H9 (cell line): ENCODE results near the gene XPNPEP3. TPM values are rescaled to one million over a fixed set of nuclear protein-coding genes. Genes with fewer than 3 reads are reported as not detected.

ENCODE experiments used
- DNase-seq: peaks from one replicate; pipeline ENCODE4 v3.0.0-alpha.2; 2017
- H2AFZ ChIP-seq: one replicate; pipeline ENCODE4 v1.6.1; 2013; ENCODE audit warnings: mild to moderate bottlenecking, low read length, control low read depth, moderate library complexity
- H2AK5ac ChIP-seq: 2 replicates; pipeline ENCODE4 v1.6.1; 2013; ENCODE audit warnings: low read length, control low read depth, mixed read lengths; ENCODE audit not compliant: insufficient read length
- H2BK120ac ChIP-seq: one replicate; pipeline ENCODE4 v1.6.1; 2013; ENCODE audit warnings: low read depth, mild to moderate bottlenecking, low read length, control low read depth, inconsistent platforms; ENCODE audit not compliant: poor library complexity, severe bottlenecking
- H2BK12ac ChIP-seq: 2 replicates; pipeline ENCODE4 v1.6.1; 2013; ENCODE audit warnings: low read length, control low read depth, mixed read lengths, low read depth; ENCODE audit not compliant: insufficient read length
- H2BK15ac ChIP-seq: 2 replicates; pipeline ENCODE4 v1.6.1; 2013; ENCODE audit warnings: low read depth, low read length, control low read depth
- H2BK20ac ChIP-seq: one replicate; pipeline ENCODE4 v1.6.1; 2013; ENCODE audit warnings: low read depth, mild to moderate bottlenecking, low read length, control low read depth, inconsistent platforms; ENCODE audit not compliant: poor library complexity, severe bottlenecking
- H2BK5ac ChIP-seq: 2 replicates; pipeline ENCODE4 v1.6.1; 2013; ENCODE audit warnings: low read length, control low read depth, mixed read lengths; ENCODE audit not compliant: insufficient read length
- H3K14ac ChIP-seq: 2 replicates; pipeline ENCODE4 v1.6.1; 2013; ENCODE audit warnings: low read length, control low read depth; ENCODE audit not compliant: insufficient read depth
- H3K18ac ChIP-seq: 2 replicates; pipeline ENCODE4 v1.6.1; 2013; ENCODE audit warnings: low read depth, mild to moderate bottlenecking, mixed read lengths, low read length, control low read depth; ENCODE audit not compliant: insufficient read length
- H3K23ac ChIP-seq: 2 replicates; pipeline ENCODE4 v1.6.1; 2013; ENCODE audit warnings: low read length, control low read depth, mixed read lengths, low read depth; ENCODE audit not compliant: insufficient read length
- H3K23me2 ChIP-seq: 2 replicates; pipeline ENCODE4 v1.6.1; 2013; ENCODE audit warnings: low read depth, mild to moderate bottlenecking, mixed read lengths, low read length, control low read depth; ENCODE audit not compliant: insufficient read length, poor library complexity, severe bottlenecking
- H3K27ac ChIP-seq: 2 replicates; pipeline ENCODE4 v1.5.1; 2013; ENCODE audit warnings: low read length, control low read depth, mixed read lengths, low read depth; ENCODE audit not compliant: insufficient read length
- H3K27me3 ChIP-seq: 2 replicates; pipeline ENCODE4 v1.6.1; 2013; ENCODE audit warnings: low read length, control low read depth, inconsistent platforms; ENCODE audit not compliant: insufficient read depth
- H3K4ac ChIP-seq: 2 replicates; pipeline ENCODE4 v1.6.1; 2013; ENCODE audit warnings: low read depth, mild to moderate bottlenecking, control low read depth, inconsistent platforms, low read length, moderate library complexity
- H3K4me1 ChIP-seq: 2 replicates; pipeline ENCODE4 v1.6.1; 2013; ENCODE audit warnings: low read length, control low read depth, inconsistent platforms; ENCODE audit not compliant: insufficient read depth
- H3K4me2 ChIP-seq: 2 replicates; pipeline ENCODE4 v1.6.1; 2013; ENCODE audit warnings: low read length, control low read depth, mixed read lengths; ENCODE audit not compliant: insufficient read length, insufficient read depth
- H3K56ac ChIP-seq: 2 replicates; pipeline ENCODE4 v1.6.1; 2013; ENCODE audit warnings: low read depth, mild to moderate bottlenecking, mixed read lengths, low read length, control low read depth; ENCODE audit not compliant: insufficient read length
- H3K79me1 ChIP-seq: 2 replicates; pipeline ENCODE4 v1.6.1; 2013; ENCODE audit warnings: low read depth, mild to moderate bottlenecking, moderate library complexity, low read length, control low read depth, inconsistent platforms; ENCODE audit not compliant: insufficient read depth, poor library complexity, severe bottlenecking
- H3K79me2 ChIP-seq: 2 replicates; pipeline ENCODE4 v1.6.1; 2013; ENCODE audit warnings: low read length, control low read depth, inconsistent platforms; ENCODE audit not compliant: insufficient read depth
- H3K9ac ChIP-seq: 2 replicates; pipeline ENCODE4 v1.6.1; 2013; ENCODE audit warnings: low read length, control low read depth, mixed read lengths; ENCODE audit not compliant: insufficient read length; ENCODE audit errors: extremely low read depth
- H3K9me3 ChIP-seq: one replicate; pipeline ENCODE4 v1.6.1; 2013; ENCODE audit warnings: low read depth, low read length, inconsistent platforms; ENCODE audit not compliant: control insufficient read depth
- H3T11ph ChIP-seq: one replicate; pipeline ENCODE4 v1.6.1; 2013; ENCODE audit warnings: mild to moderate bottlenecking, low read length, control low read depth, inconsistent platforms
- H4K20me1 ChIP-seq: one replicate; pipeline ENCODE4 v1.6.1; 2013; ENCODE audit not compliant: control insufficient read depth, insufficient read length, insufficient read depth
- H4K5ac ChIP-seq: 2 replicates; pipeline ENCODE4 v1.6.1; 2013; ENCODE audit warnings: low read depth, mild to moderate bottlenecking, mixed read lengths, low read length, control low read depth; ENCODE audit not compliant: insufficient read length
- H4K8ac ChIP-seq: replicated peaks from 2 replicates; pipeline ENCODE4 v1.6.1; 2013; ENCODE audit warnings: low read length, control low read depth, mixed read lengths, low read depth; ENCODE audit not compliant: insufficient read length
- H4K91ac ChIP-seq: 2 replicates; pipeline ENCODE4 v1.6.1; 2013; ENCODE audit warnings: low read depth, mild to moderate bottlenecking, moderate library complexity, mixed read lengths, low read length, control low read depth; ENCODE audit not compliant: insufficient read length
- H3K27ac Mint-ChIP-seq, 3 experiments: 2 replicates in 2 of 3; 3 replicates in 1 of 3; pipeline ENCODE4 v1.8.0; 2020 to 2021; ENCODE audit warnings: mixed read lengths in 3 of 3, mild to moderate bottlenecking in 1 of 3, moderate library complexity in 1 of 3
- H3K27me3 Mint-ChIP-seq: 2 replicates; pipeline ENCODE4 v1.8.0; 2021; ENCODE audit warnings: low read depth, mild to moderate bottlenecking, moderate library complexity, mixed read lengths
- H3K36me3 Mint-ChIP-seq, 3 experiments: 2 replicates in 2 of 3; 3 replicates in 1 of 3; pipeline ENCODE4 v1.8.0; 2020 to 2021; ENCODE audit warnings: low read depth in 3 of 3, mixed read lengths in 3 of 3; ENCODE audit not compliant: insufficient read depth in 1 of 3
- H3K4me1 Mint-ChIP-seq, 2 experiments: 2 replicates each; pipeline ENCODE4 v1.8.0; 2020; ENCODE audit warnings: mixed read lengths in 2 of 2
- H3K4me3 Mint-ChIP-seq, 2 experiments: 2 replicates in 1 of 2; 3 replicates in 1 of 2; pipeline ENCODE4 v1.8.0; 2020 to 2021; ENCODE audit warnings: mild to moderate bottlenecking in 2 of 2, mixed read lengths in 2 of 2, moderate library complexity in 1 of 2
- H3K9me3 Mint-ChIP-seq, 2 experiments: 2 replicates in 1 of 2; 3 replicates in 1 of 2; pipeline ENCODE4 v1.8.0; 2020; ENCODE audit warnings: mild to moderate bottlenecking in 2 of 2, mixed read lengths in 2 of 2, moderate library complexity in 1 of 2
- CTCF ChIP-seq: fragments of 200-600 bp; sonication (generic); conservative IDR thresholded peaks from 3 replicates; pipeline ENCODE4 v1.8.0; 2021; ENCODE audit warnings: antibody characterized with exemption, mild to moderate bottlenecking
- WGBS: extraction: QIAGEN DNeasy Blood & Tissue Kit; methylation state at CpG from one replicate; pipeline ENCODE4 v1.1.7; 2013; ENCODE audit warnings: missing lambda C conversion rate, low lambda C conversion rate, mixed read lengths; ENCODE audit not compliant: insufficient read length; ENCODE audit errors: extremely low coverage; 5-methylcytosine and 5-hydroxymethylcytosine counted together
- total RNA-seq: library from RNA; stranded (reverse); gene quantifications from 2 replicates; pipeline ENCODE4 v1.2.1, GENCODE V29; 2021

XPNPEP3 gene
- total RNA-seq, 1 experiment from 2014 or later = 18.3 TPM

GRCh38 chr22:40862537-40862936, 5.6 kb downstream of the XPNPEP3 start:
- Histone ChIP-seq H2BK12ac (no peak overlapping the region), H4K8ac (no peak overlapping the region), H3K27me3 (no peaks in the 10 kb centered on the region), H3K56ac (no peak overlapping the region), H4K20me1 (no peaks in the 10 kb centered on the region), H2BK120ac (no peak overlapping the region), H3K23ac (no peak overlapping the region), H3K27ac (no peak overlapping the region), H2BK15ac (no peak overlapping the region), H3K18ac (no peak overlapping the region), H2BK20ac (no peak overlapping the region), H2BK5ac (no peak overlapping the region), H3K4ac (no peak overlapping the region), H3K23me2 (no peaks in the 10 kb centered on the region), H3K9me3 (no peaks in the 10 kb centered on the region), H3K4me1 (peaks cover 2% of the 10 kb centered on the region; the same call in 1 of the 2 replicates), H3T11ph (no peak overlapping the region), H3K4me2 (no peak overlapping the region), H4K91ac (no peak overlapping the region), H2AK5ac (no peak overlapping the region), H3K14ac (no peak overlapping the region), H2AFZ (no peak overlapping the region), H3K79me1 (peaks cover 3% of the 10 kb centered on the region), H3K79me2 (peaks cover 12% of the 10 kb centered on the region; the same call in 1 of the 2 replicates), H4K5ac (no peak overlapping the region), H3K9ac (no peak overlapping the region)
- TF ChIP-seq CTCF = no peak
- no peak overlapping the region for H3K27ac Mint-ChIP-seq
- H3K9me3 Mint-ChIP-seq = no peaks in the 10 kb centered on the region
- no peaks in the 10 kb centered on the region for H3K27me3 Mint-ChIP-seq
- H3K4me1 Mint-ChIP-seq = peaks cover 6 to 14% of the 10 kb centered on the region in 2 experiments
- DNase-seq = no peak
- H3K4me3 Mint-ChIP-seq = no peak overlapping the region
- WGBS = no CpG with 5 or more reads among the region's 2 CpGs
- H3K36me3 Mint-ChIP-seq = peaks cover 0 to 16% (median 11%) of the 10 kb centered on the region in 3 experiments; a peak in 6 of 7 replicates
